ENCODE data around the gene OR8B3.
"Not testable (repeated sequence)": the region's sequence is repeated elsewhere in the genome, so short reads cannot be mapped to it uniquely, and the experiment has no call there.

The OR8B3 gene

GRCh38 chr11:124384399-124384798, 14.4 kb downstream of the OR8B3 start, which contains the start of gene OR8B2:
Gene OR8B2 (minus strand): TSS chr11:124384499. CDS start chr11:124383343, 1,156 bp downstream.
- CTCF ChIA-PET: no interaction called here

GRCh38 chr11:124382857-124383256, 16.0 kb downstream of the OR8B3 start:
- POLR2A ChIA-PET; DNase-seq (ENCODE audit: low read depth, low spot score): not testable (repeated sequence)

More at GRCh38 chr11:124384399-124384798, 14.4 kb downstream of the OR8B3 start, which contains the start of gene OR8B2:
- TF ChIP-seq CTCF (IDR thresholded peaks at IDR 0.05; ENCODE audit: insufficient read depth, low read length, missing control alignments): no peak
- POLR2A ChIA-PET: no interaction called here
- DNase-seq (ENCODE audit: low read depth, low spot score): no peak
- no peak within 1 kb of the TSS for H3K4me3 ChIP-seq (ENCODE audit: low read depth, low read length)

GRCh38 chr11:124380585-124380984, 18.2 kb downstream of the OR8B3 start:
- CTCF ChIA-PET: interaction anchor here (1.4 kb wide), 1 partner anchor 22 kb away, joined by 4 read pairs; no protein-coding TSS in a partner anchor
- DNase-seq (ENCODE audit: low read depth, low spot score): no peak
- POLR2A ChIA-PET: no interaction called here
- H3K4me3 ChIP-seq (ENCODE audit: low read depth, low read length): no peak overlapping the region
- TF ChIP-seq CTCF (IDR thresholded peaks at IDR 0.05; ENCODE audit: insufficient read depth, low read length, missing control alignments): no peak

More at GRCh38 chr11:124382857-124383256, 16.0 kb downstream of the OR8B3 start:
- CTCF ChIA-PET; H3K4me3 ChIP-seq (ENCODE audit: low read depth, low read length): not testable (repeated sequence)

- no peak overlapping the region for H3K4me3 ChIP-seq (ENCODE audit: low read depth, low read length)
- no peak for TF ChIP-seq CTCF (IDR thresholded peaks at IDR 0.05; ENCODE audit: insufficient read depth, low read length, missing control alignments)
- ChIA-PET CTCF (no interaction called here), POLR2A (no interaction called here)
- DNase-seq (ENCODE audit: low read depth, low spot score): no peak
These were observed 22.5 kb downstream of the OR8B3 start for GRCh38 chr11:124376280-124376679.

- H3K4me3 ChIP-seq (ENCODE audit: low read depth, low read length): no peak overlapping the region
- no peak for TF ChIP-seq CTCF (IDR thresholded peaks at IDR 0.05; ENCODE audit: insufficient read depth, low read length, missing control alignments)
- ChIA-PET POLR2A (no interaction called here), CTCF (no interaction called here)
- no peak for DNase-seq (ENCODE audit: low read depth, low spot score)
These were observed 39.3 kb downstream of the OR8B3 start for GRCh38 chr11:124359566-124359965.

GRCh38 chr11:124346311-124346955, 52.4 kb downstream of the OR8B3 start:
- TF ChIP-seq CTCF (IDR thresholded peaks at IDR 0.05; ENCODE audit: insufficient read depth, low read length, missing control alignments): no peak
- POLR2A ChIA-PET: no interaction called here

More at GRCh38 chr11:124346311-124346955, 52.4 kb downstream of the OR8B3 start:
- CTCF ChIA-PET: no interaction called here
- H3K4me3 ChIP-seq (ENCODE audit: low read depth, low read length): no peak overlapping the region
- no peak for DNase-seq (ENCODE audit: low read depth, low spot score)
